Thyroid gland (tissue), 4 donors: ENCODE results near the gene ZNF200.

Experiments
- POLR2A ChIP-seq, 2 donors: fragments of 450-650 bp; IDR thresholded peaks; one replicate each; pipeline ENCODE4 v1.6.1; 2017; ENCODE audit warnings: antibody characterized with exemption in 2 of 2, mild to moderate bottlenecking in 2 of 2, moderate library complexity in 1 of 2
- TF ChIP-seq, protein P1 (sequence below), 6 experiments: fragments of 200-600 bp in 3 of 6; fragments of 450-650 bp in 3 of 6; sonication (generic) in 3 of 6; IDR thresholded peaks; one replicate each; pipeline ENCODE4 v1.5.1; 2016 to 2019; ENCODE audit warnings: antibody characterized with exemption in 6 of 6, mild to moderate bottlenecking in 2 of 6, inconsistent platforms in 1 of 6, moderate library complexity in 1 of 6

GRCh38 chr16:3192476-3193019 is 42.4 kb downstream of the ZNF200 start:
- TF ChIP-seq, protein P1, sequence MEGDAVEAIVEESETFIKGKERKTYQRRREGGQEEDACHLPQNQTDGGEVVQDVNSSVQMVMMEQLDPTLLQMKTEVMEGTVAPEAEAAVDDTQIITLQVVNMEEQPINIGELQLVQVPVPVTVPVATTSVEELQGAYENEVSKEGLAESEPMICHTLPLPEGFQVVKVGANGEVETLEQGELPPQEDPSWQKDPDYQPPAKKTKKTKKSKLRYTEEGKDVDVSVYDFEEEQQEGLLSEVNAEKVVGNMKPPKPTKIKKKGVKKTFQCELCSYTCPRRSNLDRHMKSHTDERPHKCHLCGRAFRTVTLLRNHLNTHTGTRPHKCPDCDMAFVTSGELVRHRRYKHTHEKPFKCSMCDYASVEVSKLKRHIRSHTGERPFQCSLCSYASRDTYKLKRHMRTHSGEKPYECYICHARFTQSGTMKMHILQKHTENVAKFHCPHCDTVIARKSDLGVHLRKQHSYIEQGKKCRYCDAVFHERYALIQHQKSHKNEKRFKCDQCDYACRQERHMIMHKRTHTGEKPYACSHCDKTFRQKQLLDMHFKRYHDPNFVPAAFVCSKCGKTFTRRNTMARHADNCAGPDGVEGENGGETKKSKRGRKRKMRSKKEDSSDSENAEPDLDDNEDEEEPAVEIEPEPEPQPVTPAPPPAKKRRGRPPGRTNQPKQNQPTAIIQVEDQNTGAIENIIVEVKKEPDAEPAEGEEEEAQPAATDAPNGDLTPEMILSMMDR (IDR thresholded peaks at IDR 0.05), result no peak
- TF ChIP-seq POLR2A (IDR thresholded peaks at IDR 0.05), result no peak
